ENCODE data around the gene MAGEA2B.
"Not testable (repeated sequence)": the region's sequence is repeated elsewhere in the genome, so short reads cannot be mapped to it uniquely, and the experiment has no call there.

The MAGEA2B gene, protein sequence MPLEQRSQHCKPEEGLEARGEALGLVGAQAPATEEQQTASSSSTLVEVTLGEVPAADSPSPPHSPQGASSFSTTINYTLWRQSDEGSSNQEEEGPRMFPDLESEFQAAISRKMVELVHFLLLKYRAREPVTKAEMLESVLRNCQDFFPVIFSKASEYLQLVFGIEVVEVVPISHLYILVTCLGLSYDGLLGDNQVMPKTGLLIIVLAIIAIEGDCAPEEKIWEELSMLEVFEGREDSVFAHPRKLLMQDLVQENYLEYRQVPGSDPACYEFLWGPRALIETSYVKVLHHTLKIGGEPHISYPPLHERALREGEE

DNA sequence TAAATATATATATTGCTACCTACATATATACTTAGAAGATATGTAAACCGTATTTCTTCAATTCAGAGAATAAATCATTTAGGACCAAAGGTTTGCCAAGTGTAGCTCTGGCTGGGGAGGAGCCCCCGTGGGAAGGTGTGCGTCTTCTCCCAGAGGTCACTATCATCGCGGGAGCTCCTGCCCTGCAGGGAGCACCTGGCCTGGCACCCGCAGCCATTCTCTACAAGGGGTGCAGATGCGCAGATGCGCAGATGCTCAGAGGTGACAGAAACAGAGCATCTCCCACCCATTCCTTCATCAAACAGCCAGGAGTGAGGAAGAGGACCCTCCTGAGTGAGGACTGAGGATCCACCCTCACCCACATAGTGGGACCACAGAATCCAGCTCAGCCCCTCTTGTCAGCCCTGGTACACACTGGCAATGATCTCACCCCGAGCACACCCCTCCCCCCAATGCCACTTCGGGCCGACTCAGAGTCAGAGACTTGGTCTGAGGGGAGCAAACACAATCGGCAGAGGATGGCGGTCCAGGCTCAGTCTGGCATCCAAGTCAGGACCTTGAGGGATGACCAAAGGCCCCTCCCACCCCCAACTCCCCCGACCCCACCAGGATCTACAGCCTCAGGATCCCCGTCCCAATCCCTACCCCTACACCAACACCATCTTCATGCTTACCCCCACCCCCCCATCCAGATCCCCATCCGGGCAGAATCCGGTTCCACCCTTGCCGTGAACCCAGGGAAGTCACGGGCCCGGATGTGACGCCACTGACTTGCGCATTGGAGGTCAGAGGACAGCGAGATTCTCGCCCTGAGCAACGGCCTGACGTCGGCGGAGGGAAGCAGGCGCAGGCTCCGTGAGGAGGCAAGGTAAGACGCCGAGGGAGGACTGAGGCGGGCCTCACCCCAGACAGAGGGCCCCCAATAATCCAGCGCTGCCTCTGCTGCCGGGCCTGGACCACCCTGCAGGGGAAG is at the start of gene MAGEA2B:
MAGEA2B (plus strand) TSS at position 814 of the 973 bp plus-strand sequence. CDS start 2,479 bp downstream, outside the sequence.
- not testable (repeated sequence) for TF ChIP-seq GATA2, GATA3 (IDR thresholded peaks at IDR 0.05; ENCODE audit: low read depth, low read length)

- TF ChIP-seq GATA2 (IDR thresholded peaks at IDR 0.05; ENCODE audit: low read depth, low read length) (no peak), GATA3 (IDR thresholded peaks at IDR 0.05; ENCODE audit: low read depth, low read length) (no peak)
These were observed 40.3 kb upstream of the MAGEA2B start for GRCh38 chrX:152674135-152674534.

- TF ChIP-seq GATA2, GATA3 (IDR thresholded peaks at IDR 0.05; ENCODE audit: low read depth, low read length): not testable (repeated sequence)
These were observed 16.2 kb upstream of the MAGEA2B start, which contains the start of gene MAGEA3 for GRCh38 chrX:152697952-152698931. Gene MAGEA3 (plus strand): TSS chrX:152698794. CDS start chrX:152700833, 2,039 bp downstream.

GRCh38 chrX:152709173-152709572 is 5.3 kb upstream of the MAGEA2B start, which contains the start of gene CSAG2:
Gene CSAG2 (minus strand): TSS chrX:152709273. CDS start chrX:152709112, 161 bp downstream.
- not testable (repeated sequence) for TF ChIP-seq GATA2, GATA3 (IDR thresholded peaks at IDR 0.05; ENCODE audit: low read depth, low read length)

GRCh38 chrX:152725409-152725808 is 11.0 kb downstream of the MAGEA2B start:
- TF ChIP-seq GATA3 (IDR thresholded peaks at IDR 0.05; ENCODE audit: low read depth, low read length) (no peak), GATA2 (IDR thresholded peaks at IDR 0.05; ENCODE audit: low read depth, low read length) (no peak)

GRCh38 chrX:152733261-152733975 is 19.0 kb downstream of the MAGEA2B start, which contains the start of the genes CSAG1 and MAGEA12:
Gene CSAG1 (minus strand): TSS chrX:152733721. CDS start chrX:152732460, 1,261 bp downstream.
Gene MAGEA12 (plus strand): TSS chrX:152733757. CDS start chrX:152736162, 2,405 bp downstream.
- no peak for TF ChIP-seq GATA3 (IDR thresholded peaks at IDR 0.05; ENCODE audit: low read depth, low read length)
- no peak for TF ChIP-seq GATA2 (IDR thresholded peaks at IDR 0.05; ENCODE audit: low read depth, low read length)

DNA sequence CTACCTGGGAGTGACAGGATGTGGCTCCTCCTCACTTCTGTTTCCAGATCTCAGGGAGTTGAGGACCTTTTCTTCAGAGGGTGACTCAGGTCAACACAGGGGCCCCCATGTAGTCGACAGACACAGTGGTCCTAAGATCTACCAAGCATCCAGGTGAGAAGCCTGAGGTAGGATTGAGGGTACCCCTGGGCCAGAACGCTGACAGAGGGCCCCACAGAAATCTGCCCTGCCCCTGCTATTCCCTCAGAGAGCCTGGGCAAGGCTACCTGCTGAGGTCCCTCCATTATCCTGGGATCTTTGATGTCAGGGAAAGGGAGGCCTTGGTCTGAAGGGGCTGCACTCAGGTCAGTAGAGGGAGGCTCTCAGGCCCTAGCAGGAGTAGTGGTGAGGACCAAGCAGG is 20.7 kb downstream of the MAGEA2B start:
- no peak for TF ChIP-seq GATA2 (IDR thresholded peaks at IDR 0.05; ENCODE audit: low read depth, low read length)
- no peak for TF ChIP-seq GATA3 (IDR thresholded peaks at IDR 0.05; ENCODE audit: low read depth, low read length)

- TF ChIP-seq GATA2 (IDR thresholded peaks at IDR 0.05; ENCODE audit: low read depth, low read length): no peak
- no peak for TF ChIP-seq GATA3 (IDR thresholded peaks at IDR 0.05; ENCODE audit: low read depth, low read length)
These were observed 21.6 kb downstream of the MAGEA2B start for GRCh38 chrX:152735860-152736511.

- TF ChIP-seq GATA3 (IDR thresholded peaks at IDR 0.05; ENCODE audit: low read depth, low read length): no peak
- no peak for TF ChIP-seq GATA2 (IDR thresholded peaks at IDR 0.05; ENCODE audit: low read depth, low read length)
These were observed 24.1 kb downstream of the MAGEA2B start for GRCh38 chrX:152738560-152738959.

GRCh38 chrX:152753686-152754650 is 39.5 kb downstream of the MAGEA2B start, which contains the start of gene MAGEA2:
Gene MAGEA2 (minus strand): TSS chrX:152753842. CDS start chrX:152751363, 2,479 bp downstream.
- not testable (repeated sequence) for TF ChIP-seq GATA2, GATA3 (IDR thresholded peaks at IDR 0.05; ENCODE audit: low read depth, low read length)

DNA sequence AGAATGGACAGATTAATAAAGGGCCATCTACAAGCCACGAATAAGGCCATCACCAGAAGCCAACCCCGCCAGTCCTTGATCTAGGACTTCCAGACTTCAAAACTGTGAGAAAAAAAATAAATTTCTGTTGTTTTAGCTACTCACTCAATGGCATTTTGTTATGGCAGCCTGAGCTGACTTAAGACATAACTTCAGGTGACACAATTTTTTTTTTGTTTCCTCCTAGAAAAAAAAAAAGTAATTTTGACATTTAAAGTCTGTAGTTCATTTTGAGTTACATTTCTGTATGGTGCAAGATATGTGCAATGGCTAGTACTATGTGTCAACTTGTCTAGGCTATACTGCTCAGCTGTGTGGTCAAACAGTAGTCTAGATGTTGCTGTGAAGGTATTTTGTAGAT is 44.5 kb downstream of the MAGEA2B start, which contains the start of gene CSAG3:
CSAG3 (plus strand) TSS at position 301 of the 400 bp plus-strand sequence.
- TF ChIP-seq GATA2, GATA3 (IDR thresholded peaks at IDR 0.05; ENCODE audit: low read depth, low read length): not testable (repeated sequence)

All from SH-SY5Y (cell line).